ENCODE measurements around the gene RAP2C. TPM values are rescaled to one million over a fixed set of nuclear protein-coding genes. Genes with fewer than 3 reads are reported as not detected.

The RAP2C gene
- total RNA-seq: 10 to 100 TPM; 18.6 to 27.3 TPM

GRCh38 chrX:132219343-132219768 is at the start of gene RAP2C:
Gene RAP2C (minus strand): TSS chrX:132219447. CDS start chrX:132217268, 2,179 bp downstream.
- peak; percentile 78 for DNase-seq
- H3K4me3 ChIP-seq: peak within 1 kb of the TSS; percentile 39
- no peaks in the 10 kb centered on the region for H3K9me3 ChIP-seq
- H3K27ac ChIP-seq: peak within 1 kb of the TSS; percentile 73
- peak within 1 kb of the TSS; percentile 32 to 81 for H3K9ac ChIP-seq (ENCODE audit: low read depth in 2 of 2, low read length in 2 of 2)
- peak; percentile 45 for TF ChIP-seq CTCF (IDR thresholded peaks at IDR 0.05)
- H3K27me3 ChIP-seq: no peaks in the 10 kb centered on the region
- no peaks in the 10 kb centered on the region for H3K36me3 ChIP-seq
- H3K4me1 ChIP-seq: no peaks in the 10 kb centered on the region
- intact Hi-C loops (cut with DNase I): no loop called here

GRCh38 chrX:132267392-132267791 is 48.1 kb upstream of the RAP2C start:
- H3K4me3 ChIP-seq: no peak overlapping the region
- no peaks in the 10 kb centered on the region for H3K9me3 ChIP-seq
- no peaks in the 10 kb centered on the region for H3K4me1 ChIP-seq
- no peak for TF ChIP-seq CTCF (IDR thresholded peaks at IDR 0.05)
- DNase-seq: no peak
- no peak overlapping the region for H3K27ac ChIP-seq
- intact Hi-C loops (cut with DNase I): no loop called here
- H3K36me3 ChIP-seq: no peaks in the 10 kb centered on the region
- no peaks in the 10 kb centered on the region for H3K27me3 ChIP-seq
- no peak overlapping the region for H3K9ac ChIP-seq (ENCODE audit: low read depth in 2 of 2, low read length in 2 of 2)

DNA sequence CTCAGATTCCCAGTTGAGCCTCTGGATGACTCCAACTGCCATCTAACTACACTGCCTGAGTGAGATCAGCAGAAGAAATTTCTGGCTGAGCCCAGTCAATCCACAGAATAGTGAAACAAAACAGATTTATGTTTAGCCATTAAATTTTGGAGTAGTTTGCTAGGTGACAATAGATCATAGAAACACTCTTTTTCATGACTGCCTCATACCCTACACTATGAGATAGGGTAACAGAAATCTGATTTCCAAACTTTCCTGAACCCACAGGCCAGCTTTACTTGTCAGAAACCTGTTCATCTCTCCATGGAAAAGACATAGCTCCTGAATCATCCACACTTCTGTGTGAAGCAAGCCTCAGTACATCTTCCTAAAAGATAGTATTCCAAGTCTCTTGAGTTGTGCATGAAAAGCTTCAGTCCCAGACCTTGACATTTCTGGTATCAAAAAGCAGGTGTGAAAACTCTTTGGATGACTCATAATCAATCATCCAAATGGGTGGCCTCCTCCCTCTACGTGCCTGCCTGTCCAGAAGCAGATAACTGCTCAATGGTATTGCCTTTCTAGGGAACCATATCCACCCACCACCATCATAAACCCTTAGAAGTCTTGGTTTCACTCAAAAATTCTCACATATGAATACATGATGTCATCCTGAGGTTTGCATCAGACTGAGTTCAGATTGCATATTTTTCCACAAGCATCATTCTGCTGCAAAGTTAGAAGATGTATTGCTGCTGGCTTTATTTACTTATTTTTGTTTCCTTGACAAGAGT is 47.5 kb upstream of the RAP2C start:
- no peaks in the 10 kb centered on the region for H3K36me3 ChIP-seq
- no peak overlapping the region for H3K4me3 ChIP-seq
- H3K9ac ChIP-seq (ENCODE audit: low read depth in 2 of 2, low read length in 2 of 2): no peak overlapping the region
- no peak for TF ChIP-seq CTCF (IDR thresholded peaks at IDR 0.05)
- intact Hi-C loops (cut with DNase I): no loop called here
- no peaks in the 10 kb centered on the region for H3K4me1 ChIP-seq
- no peak for DNase-seq
- no peaks in the 10 kb centered on the region for H3K27me3 ChIP-seq
- H3K9me3 ChIP-seq: no peaks in the 10 kb centered on the region
- H3K27ac ChIP-seq: no peak overlapping the region

- Histone ChIP-seq H3K4me3 (no peak overlapping the region), H3K9me3 (no peaks in the 10 kb centered on the region), H3K27ac (no peak overlapping the region), H3K9ac (ENCODE audit: low read depth in 2 of 2, low read length in 2 of 2) (no peak overlapping the region), H3K27me3 (no peaks in the 10 kb centered on the region), H3K4me1 (no peaks in the 10 kb centered on the region), H3K36me3 (no peaks in the 10 kb centered on the region)
- DNase-seq: no peak
- no peak for TF ChIP-seq CTCF (IDR thresholded peaks at IDR 0.05)
- intact Hi-C loops (cut with DNase I): no loop called here
These were observed 43.9 kb upstream of the RAP2C start for GRCh38 chrX:132263127-132263526.

DNA sequence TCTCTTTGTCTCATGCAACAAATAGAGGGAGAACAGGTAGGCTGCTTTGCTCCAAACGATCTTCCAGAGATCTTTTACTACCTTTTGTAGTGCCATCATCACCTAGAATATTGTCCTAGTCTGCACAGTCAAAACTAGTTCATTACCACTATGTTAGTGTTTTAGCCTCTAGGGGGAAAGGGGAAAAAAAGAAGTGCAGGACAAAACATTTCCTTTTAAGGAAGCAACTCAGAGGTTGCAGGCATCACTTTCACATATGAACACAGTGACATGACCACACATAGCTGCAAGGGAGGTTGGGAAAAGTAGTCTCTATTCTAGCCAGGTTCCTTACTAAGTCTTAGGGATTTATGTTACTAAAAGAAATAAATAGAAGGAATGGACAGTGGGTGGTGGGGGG is 39.3 kb upstream of the RAP2C start:
- H3K9ac ChIP-seq (ENCODE audit: low read depth in 2 of 2, low read length in 2 of 2): no peak overlapping the region
- intact Hi-C loops (cut with DNase I): no loop called here
- no peak for TF ChIP-seq CTCF (IDR thresholded peaks at IDR 0.05)

More for the DNA sequence above, 39.3 kb upstream of the RAP2C start:
- Histone ChIP-seq H3K27ac (no peak overlapping the region), H3K4me3 (no peak overlapping the region), H3K9me3 (no peaks in the 10 kb centered on the region), H3K36me3 (no peaks in the 10 kb centered on the region), H3K4me1 (no peaks in the 10 kb centered on the region), H3K27me3 (no peaks in the 10 kb centered on the region)
- DNase-seq: no peak

Data from colonic mucosa (tissue), 4 donors.